NCI-H2196 treated with DMSO at 0.1 percent for 48 hours (cell line): Measurements from ENCODE around the gene MAS1.
"Not testable (repeated sequence)": the region's sequence is repeated elsewhere in the genome, so short reads cannot be mapped to it uniquely, and the experiment has no call there.

Experiments used
- DNase-seq: peaks from one replicate; lab custom pipeline; 2025; ENCODE audit not compliant: unreplicated experiment; lab: John Stamatoyannopoulos, UW

Gene MAS1

GRCh38 chr6:159916237-159916636 lies 25.4 kb downstream of the MAS1 start:
- no peak for DNase-seq

- no peak for DNase-seq
Observed at GRCh38 chr6:159916752-159917151, 26.0 kb downstream of the MAS1 start.

- DNase-seq = no peak
Observed at GRCh38 chr6:159919011-159919511, 28.3 kb downstream of the MAS1 start.

DNA sequence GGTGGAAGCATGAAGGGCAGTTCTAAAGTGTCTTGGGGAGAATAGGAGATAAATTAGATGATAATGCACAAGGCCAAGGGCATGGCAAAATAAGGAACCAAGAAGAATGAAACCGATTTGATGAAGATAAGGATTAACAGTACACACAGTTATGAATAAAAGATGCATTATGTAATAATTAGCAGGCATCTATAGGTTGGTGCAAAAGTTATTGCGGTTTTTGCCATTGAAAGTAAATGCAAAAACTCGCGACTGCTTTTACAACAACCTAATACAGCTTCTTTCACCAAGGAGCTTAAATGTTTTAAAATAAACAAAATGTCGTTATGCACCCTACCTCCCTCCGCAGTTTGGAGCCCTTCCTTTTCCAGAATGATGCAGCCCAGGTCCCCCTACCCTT lies 29.0 kb downstream of the MAS1 start:
- DNase-seq = no peak

GRCh38 chr6:159924150-159924549 lies 33.4 kb downstream of the MAS1 start:
- DNase-seq = not testable (repeated sequence)

DNA sequence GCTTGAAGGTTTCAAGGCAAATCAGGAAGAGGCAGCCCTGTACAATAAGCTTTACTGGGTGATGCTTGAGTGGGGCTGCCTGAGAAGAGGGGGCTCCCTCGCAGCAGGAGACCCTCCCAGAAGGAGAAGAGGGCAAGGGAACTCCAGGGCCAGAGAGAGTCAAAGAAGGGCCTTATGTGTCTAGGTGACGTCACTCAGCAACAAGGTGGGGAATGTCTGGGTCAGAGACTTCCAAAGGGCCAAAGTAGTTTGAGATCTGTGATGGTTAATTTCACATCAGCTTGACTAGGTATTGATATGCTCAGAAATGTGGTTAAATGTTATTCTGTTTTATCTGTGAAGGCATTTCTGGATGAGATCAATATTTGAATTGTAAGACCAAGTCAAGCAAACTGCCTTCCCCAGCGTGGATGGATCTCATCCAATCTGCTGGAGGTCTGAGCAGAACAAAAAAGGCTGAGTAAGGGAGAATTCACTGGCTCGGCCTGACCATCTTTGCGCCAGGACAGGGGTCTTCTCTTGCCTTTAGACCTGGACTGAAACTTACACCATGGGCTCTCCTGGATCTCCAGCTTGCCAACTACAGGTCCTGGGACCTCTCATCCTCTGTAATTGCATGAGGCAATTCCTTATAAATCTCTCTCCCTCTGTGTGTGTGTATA lies 35.9 kb downstream of the MAS1 start:
- DNase-seq = no peak

DNA sequence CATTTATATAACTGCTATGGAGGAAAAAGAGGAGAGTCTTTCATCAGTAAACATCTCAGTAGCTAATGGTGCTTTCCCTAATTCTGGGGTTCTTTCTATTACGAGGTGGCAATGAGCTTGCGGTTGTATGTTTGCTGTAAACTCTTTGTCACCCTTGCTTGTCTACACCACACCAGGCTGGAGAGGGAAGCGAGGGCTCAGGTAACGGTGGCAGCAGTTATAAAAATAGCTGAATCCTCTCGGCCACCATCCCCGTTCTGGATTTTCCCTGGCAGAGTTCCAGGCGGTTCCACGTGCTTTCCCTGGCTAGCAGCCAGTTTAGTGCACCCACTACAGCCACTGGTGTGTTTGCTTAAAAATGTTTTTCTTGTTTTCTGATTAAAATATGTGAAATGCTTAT lies 39.0 kb downstream of the MAS1 start:
- no peak for DNase-seq

- DNase-seq = no peak
Observed at GRCh38 chr6:159931112-159931511, 40.3 kb downstream of the MAS1 start.

DNA sequence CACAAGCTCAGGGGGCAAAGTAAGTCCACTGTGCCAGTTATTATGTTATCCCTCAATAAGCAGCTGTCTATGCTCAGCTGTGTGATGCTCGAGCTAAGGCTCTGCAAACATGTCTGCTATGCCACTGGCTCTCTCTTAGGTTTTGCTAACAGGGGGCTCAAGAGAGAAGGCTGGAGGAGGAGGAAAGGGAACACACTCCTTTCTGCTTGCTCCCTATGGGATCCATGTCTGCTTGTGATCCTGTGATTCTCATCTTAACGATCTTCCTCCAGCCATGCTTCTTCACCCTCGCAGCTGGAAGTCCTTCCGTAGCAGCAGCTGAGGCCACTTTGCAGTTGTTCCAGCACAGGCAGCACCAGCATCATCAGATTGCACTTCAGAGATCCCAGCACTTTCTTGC lies 41.1 kb downstream of the MAS1 start:
- DNase-seq = no peak

DNA sequence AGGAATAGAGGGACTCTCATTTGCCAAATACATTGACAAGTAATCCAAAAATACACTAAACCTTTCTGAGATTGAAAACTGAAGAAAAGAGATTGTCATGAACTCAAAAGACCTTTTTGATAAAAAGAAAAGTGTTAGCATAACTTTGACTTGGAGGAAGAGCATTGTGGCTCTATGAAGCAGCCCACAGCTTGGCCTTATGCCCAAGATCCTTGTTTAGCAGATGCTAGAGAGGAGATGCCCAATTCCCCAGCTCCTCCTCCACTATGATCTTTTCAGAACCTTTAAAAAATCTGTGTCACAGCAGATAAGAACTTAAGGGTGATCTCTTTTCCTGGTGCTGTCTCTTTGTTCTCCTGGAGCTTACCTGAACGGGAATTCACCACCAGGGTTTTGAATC lies 42.3 kb downstream of the MAS1 start:
- DNase-seq = no peak

- DNase-seq = no peak
Observed at GRCh38 chr6:159934181-159934580, 43.4 kb downstream of the MAS1 start.

DNA sequence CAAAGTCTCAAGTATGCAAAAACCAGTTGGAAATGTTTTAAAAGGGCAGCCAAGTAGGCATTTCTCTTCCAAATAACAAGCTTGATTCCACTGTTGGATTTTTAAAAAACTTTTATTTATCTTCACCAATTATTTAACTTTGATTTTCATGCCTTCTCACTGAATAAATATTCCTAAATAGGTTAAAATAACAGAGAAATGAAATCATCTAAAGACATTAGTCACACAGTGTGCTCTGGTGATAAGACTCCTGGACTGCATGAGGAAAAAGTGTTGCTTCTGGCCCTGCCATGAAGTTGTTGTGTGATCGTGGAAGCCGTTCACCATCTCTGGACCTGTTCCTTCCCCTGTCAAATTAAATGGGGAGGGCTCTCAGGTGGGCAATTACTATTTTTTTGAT lies 44.3 kb downstream of the MAS1 start:
- no peak for DNase-seq

DNA sequence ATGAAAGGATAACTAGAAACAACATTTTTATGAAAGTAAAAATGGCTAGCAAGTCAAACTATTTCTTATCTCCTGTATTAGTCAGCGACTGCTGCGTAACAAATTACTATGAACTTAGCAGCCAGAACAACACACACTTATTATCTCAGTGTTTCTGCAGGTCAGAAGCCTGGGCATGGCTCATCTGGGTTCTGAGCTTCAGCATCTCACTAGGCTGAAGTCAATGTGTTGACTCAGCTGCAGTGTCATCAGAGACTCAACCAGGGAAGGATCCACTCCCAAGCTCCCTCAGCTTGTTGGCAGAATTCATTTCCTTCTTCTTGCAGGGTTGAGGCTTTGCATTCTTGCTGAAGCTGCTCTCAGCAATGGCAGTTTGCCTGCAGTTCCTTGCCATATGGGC lies 44.8 kb downstream of the MAS1 start:
- DNase-seq = no peak

GRCh38 chr6:159939591-159940016 lies 48.8 kb downstream of the MAS1 start:
- no peak for DNase-seq
